ENCODE data around the gene BUB1B.
"Not testable (repeated sequence)": the region's sequence is repeated elsewhere in the genome, so short reads cannot be mapped to it uniquely, and the experiment has no call there.

Gene BUB1B

GRCh38 chr15:40133544-40133943 is 27.3 kb upstream of the BUB1B start:
- H3K27ac ChIP-seq = no peak overlapping the region
- TF ChIP-seq CTCF (IDR thresholded peaks at IDR 0.05) (no peak), ZFX (IDR thresholded peaks at IDR 0.05; ENCODE audit: borderline replicate concordance) (no peak)

- no peak overlapping the region for H3K27ac ChIP-seq
- TF ChIP-seq ZFX (IDR thresholded peaks at IDR 0.05; ENCODE audit: borderline replicate concordance) (no peak), CTCF (IDR thresholded peaks at IDR 0.05) (no peak)
Observed at GRCh38 chr15:40134885-40135284, 26.0 kb upstream of the BUB1B start.

GRCh38 chr15:40135846-40136450 is 24.9 kb upstream of the BUB1B start:
- H3K27ac ChIP-seq = not testable (repeated sequence)

GRCh38 chr15:40136470-40137302 is 24.2 kb upstream of the BUB1B start:
- TF ChIP-seq ZFX (IDR thresholded peaks at IDR 0.05; ENCODE audit: borderline replicate concordance) = no peak
- TF ChIP-seq CTCF (IDR thresholded peaks at IDR 0.05) = no peak
- no peak overlapping the region for H3K27ac ChIP-seq

GRCh38 chr15:40137303-40138200 is 23.3 kb upstream of the BUB1B start:
- no peak for TF ChIP-seq ZFX (IDR thresholded peaks at IDR 0.05; ENCODE audit: borderline replicate concordance)
- no peak for TF ChIP-seq CTCF (IDR thresholded peaks at IDR 0.05)
- no peak overlapping the region for H3K27ac ChIP-seq

GRCh38 chr15:40138201-40138570 is 22.7 kb upstream of the BUB1B start:
- not testable (repeated sequence) for H3K27ac ChIP-seq

GRCh38 chr15:40142428-40142827 is 18.4 kb upstream of the BUB1B start:
- no peak overlapping the region for H3K27ac ChIP-seq

More at GRCh38 chr15:40142428-40142827, 18.4 kb upstream of the BUB1B start:
- no peak for TF ChIP-seq CTCF (IDR thresholded peaks at IDR 0.05)
- no peak for TF ChIP-seq ZFX (IDR thresholded peaks at IDR 0.05; ENCODE audit: borderline replicate concordance)
